ENCODE measurements around the gene LMF1. TPM values are rescaled to one million over a fixed set of nuclear protein-coding genes. Genes with fewer than 3 reads are reported as not detected.
"Not testable (repeated sequence)": the region's sequence is repeated elsewhere in the genome, so short reads cannot be mapped to it uniquely, and the experiment has no call there.

The LMF1 gene
- total RNA-seq, 2 donors from 2014 or later = 15.8 to 20.1 TPM

DNA sequence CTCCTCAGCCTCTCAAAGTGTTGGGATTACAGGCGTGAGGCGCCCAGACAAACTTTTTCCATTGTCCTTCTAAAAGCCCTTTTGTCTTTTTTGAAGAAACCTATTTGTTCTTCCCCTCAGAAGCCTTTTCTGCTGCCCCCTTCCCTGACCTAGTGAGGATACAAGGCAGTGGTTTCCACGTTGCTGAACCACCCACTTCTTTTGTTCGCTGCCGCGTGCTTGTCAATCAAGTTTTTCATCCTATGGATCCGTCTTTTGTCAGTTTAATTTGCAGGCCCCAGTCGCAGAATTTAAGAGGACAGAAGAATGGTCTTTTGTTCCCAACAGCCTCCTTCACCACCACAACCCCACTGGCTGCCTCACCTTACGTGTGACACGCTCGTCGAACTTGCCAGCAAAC, 150.0 kb downstream of the LMF1 start:
- Histone ChIP-seq H3K27me3 (peaks cover 0 to 8% of the 10 kb centered on the region in 2 donors), H3K4me1 (peaks cover 10% of the 10 kb centered on the region)
- DNase-seq = no peak

DNA sequence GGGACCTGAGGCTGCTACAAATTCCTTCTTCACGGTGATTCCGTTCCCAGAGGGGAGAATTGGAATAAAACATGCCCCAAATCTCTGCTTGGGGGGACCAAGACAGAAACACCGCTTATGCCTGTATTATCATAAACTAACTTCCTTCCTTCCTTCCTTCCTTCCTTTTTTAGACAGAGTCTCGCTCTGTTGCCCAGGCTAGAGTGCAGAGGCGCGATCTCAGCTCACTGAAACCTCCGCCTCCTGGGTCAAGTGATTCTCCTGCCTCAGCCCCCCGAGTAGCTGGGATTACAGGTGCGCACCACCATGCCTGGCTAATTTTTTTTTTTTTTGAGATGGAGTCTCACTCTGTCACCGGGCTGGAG, 150.8 kb downstream of the LMF1 start:
- 66 to 73% methylated on average over 10 of the region's 10 CpGs for WGBS, 2 donors
- H3K27me3 ChIP-seq; H3K4me1 ChIP-seq; H3K27ac ChIP-seq; H3K9me3 ChIP-seq; ATAC-seq; DNase-seq; H3K36me3 ChIP-seq (replicated peaks in 1 of 2; ENCODE audit: insufficient read depth in 1 of 2, low read depth in 2 of 2); H3K4me3 ChIP-seq; intact Hi-C loops (cut with DNase I): not testable (repeated sequence)

More for the DNA sequence above, 150.0 kb downstream of the LMF1 start:
- 63 to 71% methylated on average over 12 of the region's 12 CpGs for WGBS, 2 donors
- TF ChIP-seq, protein P1, sequence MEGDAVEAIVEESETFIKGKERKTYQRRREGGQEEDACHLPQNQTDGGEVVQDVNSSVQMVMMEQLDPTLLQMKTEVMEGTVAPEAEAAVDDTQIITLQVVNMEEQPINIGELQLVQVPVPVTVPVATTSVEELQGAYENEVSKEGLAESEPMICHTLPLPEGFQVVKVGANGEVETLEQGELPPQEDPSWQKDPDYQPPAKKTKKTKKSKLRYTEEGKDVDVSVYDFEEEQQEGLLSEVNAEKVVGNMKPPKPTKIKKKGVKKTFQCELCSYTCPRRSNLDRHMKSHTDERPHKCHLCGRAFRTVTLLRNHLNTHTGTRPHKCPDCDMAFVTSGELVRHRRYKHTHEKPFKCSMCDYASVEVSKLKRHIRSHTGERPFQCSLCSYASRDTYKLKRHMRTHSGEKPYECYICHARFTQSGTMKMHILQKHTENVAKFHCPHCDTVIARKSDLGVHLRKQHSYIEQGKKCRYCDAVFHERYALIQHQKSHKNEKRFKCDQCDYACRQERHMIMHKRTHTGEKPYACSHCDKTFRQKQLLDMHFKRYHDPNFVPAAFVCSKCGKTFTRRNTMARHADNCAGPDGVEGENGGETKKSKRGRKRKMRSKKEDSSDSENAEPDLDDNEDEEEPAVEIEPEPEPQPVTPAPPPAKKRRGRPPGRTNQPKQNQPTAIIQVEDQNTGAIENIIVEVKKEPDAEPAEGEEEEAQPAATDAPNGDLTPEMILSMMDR (IDR thresholded peaks at IDR 0.05) = no peak
- TF ChIP-seq POLR2A (IDR thresholded peaks at IDR 0.05) = no peak
- Histone ChIP-seq H3K36me3 (replicated peaks in 1 of 2; ENCODE audit: insufficient read depth in 1 of 2, low read depth in 2 of 2) (no peaks in the 10 kb centered on the region), H3K9me3 (no peaks in the 10 kb centered on the region), H3K4me3 (no peak overlapping the region), H3K27ac (no peak overlapping the region)
- no peak for ATAC-seq
- intact Hi-C loops (cut with DNase I) = no loop called here

DNA sequence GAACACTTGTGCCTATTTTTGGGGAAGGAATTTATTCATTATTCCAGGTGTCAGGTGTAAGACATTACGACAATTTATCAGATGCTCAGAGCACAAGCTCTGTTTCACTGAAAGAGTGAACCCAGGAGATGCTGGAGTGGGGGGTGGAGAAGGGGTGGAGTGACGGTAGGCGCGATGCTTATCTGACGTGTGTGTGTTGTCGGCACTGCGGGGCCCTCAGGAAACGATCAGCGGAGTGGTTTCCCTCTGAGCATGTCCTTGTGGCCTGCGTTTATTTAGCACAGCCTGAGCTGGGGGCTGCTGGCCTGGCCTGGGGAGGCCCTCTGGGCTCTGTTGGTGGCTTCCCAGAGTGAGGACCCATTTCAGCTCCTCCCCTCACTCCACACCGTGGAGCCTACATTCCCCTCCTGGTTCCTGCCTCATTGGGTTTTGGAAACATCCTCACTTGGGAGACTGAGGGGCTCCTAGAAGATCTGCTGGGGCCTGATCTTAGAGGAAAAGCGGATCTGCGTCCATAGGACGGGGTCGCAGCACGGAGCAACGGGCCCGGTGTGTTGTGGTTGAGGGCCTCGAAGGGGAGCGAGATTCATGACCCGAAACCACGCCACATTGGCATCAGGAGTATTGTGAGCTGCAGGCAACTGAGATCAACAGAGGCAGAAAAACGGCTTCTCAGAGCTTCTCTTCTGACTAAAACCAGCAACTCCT, 151.3 kb downstream of the LMF1 start:
- 41 to 44% methylated on average over 23 of the region's 23 CpGs for WGBS, 2 donors
- no peak for ATAC-seq
- H3K9me3 ChIP-seq = no peaks in the 10 kb centered on the region
- H3K36me3 ChIP-seq (replicated peaks in 1 of 2; ENCODE audit: insufficient read depth in 1 of 2, low read depth in 2 of 2) = no peaks in the 10 kb centered on the region
- no peak for TF ChIP-seq POLR2A (IDR thresholded peaks at IDR 0.05)
- TF ChIP-seq, protein P1 (IDR thresholded peaks at IDR 0.05) = no peak
- intact Hi-C loops (cut with DNase I) = loop anchor here (5.0 to 10.0 kb wide), 2 partner anchors 233 to 275 kb away; partner anchors contain the start of gene C1QTNF8
- peaks cover 0 to 8% of the 10 kb centered on the region in 2 donors for H3K27me3 ChIP-seq
- no peak overlapping the region for H3K27ac ChIP-seq
- no peak overlapping the region for H3K4me3 ChIP-seq
- no peak for DNase-seq
- no peaks in the 10 kb centered on the region for H3K4me1 ChIP-seq

DNA sequence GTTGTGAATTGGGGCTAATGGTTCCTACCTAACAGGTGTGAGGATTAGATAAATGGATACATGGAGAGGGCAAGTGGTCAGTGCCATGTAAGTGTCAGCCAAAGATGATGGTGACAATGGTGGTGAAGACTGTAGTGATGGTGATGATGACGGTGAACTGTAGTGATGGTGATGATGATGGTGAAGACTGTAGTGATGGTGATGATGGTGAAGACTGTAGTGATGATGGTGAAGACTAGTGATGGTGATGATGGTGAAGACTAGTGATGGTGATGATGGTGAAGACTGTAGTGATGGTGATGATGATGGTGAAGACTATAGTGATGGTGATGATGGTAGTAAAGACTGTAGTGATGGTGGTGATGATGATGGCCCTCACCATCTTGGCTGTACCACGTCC, 152.2 kb downstream of the LMF1 start:
- H3K4me3 ChIP-seq = no peak overlapping the region
- H3K9me3 ChIP-seq = no peaks in the 10 kb centered on the region
- H3K4me1 ChIP-seq = peaks cover 2% of the 10 kb centered on the region
- TF ChIP-seq POLR2A (IDR thresholded peaks at IDR 0.05) = no peak
- TF ChIP-seq, protein P1 (IDR thresholded peaks at IDR 0.05) = no peak
- no peaks in the 10 kb centered on the region for H3K36me3 ChIP-seq (replicated peaks in 1 of 2; ENCODE audit: insufficient read depth in 1 of 2, low read depth in 2 of 2)
- 52 to 57% methylated on average over 2 of the region's 2 CpGs for WGBS, 2 donors
- DNase-seq (no peak), ATAC-seq (no peak)
- intact Hi-C loops (cut with DNase I) = loop anchor here (5.0 to 10.0 kb wide), 2 partner anchors 234 to 276 kb away; partner anchors contain the start of gene C1QTNF8
- H3K27me3 ChIP-seq = peaks cover 0 to 14% of the 10 kb centered on the region in 2 donors
- H3K27ac ChIP-seq = no peak overlapping the region

DNA sequence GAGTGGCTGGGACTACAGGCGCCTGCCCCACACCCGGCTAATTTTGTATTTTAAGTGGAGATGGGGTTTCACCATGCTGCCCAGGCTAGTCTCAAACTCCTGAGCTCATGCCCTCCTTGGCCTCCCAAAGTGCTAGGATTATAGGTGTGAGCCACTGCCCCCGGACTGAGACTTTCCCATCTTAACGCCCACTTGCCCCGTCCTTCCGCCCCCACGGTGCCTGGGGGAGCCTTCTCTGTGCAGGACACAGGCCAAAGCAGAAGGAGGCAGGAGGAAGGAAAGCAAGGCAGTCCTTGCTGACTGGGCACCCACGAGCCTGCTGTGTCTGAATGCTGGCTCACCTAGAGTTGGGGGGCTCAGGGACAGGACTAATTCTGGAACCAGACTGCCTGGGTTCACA, 152.7 kb downstream of the LMF1 start:
- Histone ChIP-seq H3K4me1 (peaks cover 6% of the 10 kb centered on the region), H3K36me3 (replicated peaks in 1 of 2; ENCODE audit: insufficient read depth in 1 of 2, low read depth in 2 of 2) (no peaks in the 10 kb centered on the region), H3K9me3 (no peaks in the 10 kb centered on the region), H3K27me3 (peaks cover 0 to 19% of the 10 kb centered on the region in 2 donors), H3K27ac (no peak overlapping the region), H3K4me3 (no peak overlapping the region)
- 71 to 75% methylated on average over 7 to 8 of the region's 8 CpGs for WGBS, 2 donors
- DNase-seq = no peak
- no peak for ATAC-seq
- TF ChIP-seq, protein P1 (IDR thresholded peaks at IDR 0.05) = no peak
- TF ChIP-seq POLR2A (IDR thresholded peaks at IDR 0.05) = no peak
- intact Hi-C loops (cut with DNase I) = loop anchor here (5.0 to 10.0 kb wide), 2 partner anchors 234 to 277 kb away; partner anchors contain the start of gene C1QTNF8
